GM19328 (cell line): Measurements from ENCODE around the gene TIGD6.
A peak's percentile ranks its signal among the peaks of the same experiment; 100 is the strongest.

ENCODE experiments used
- ATAC-seq: cut with Tn5 transposase; IDR thresholded peaks from one replicate; pipeline ENCODE4 v1.9.1; 2021; ENCODE audit warnings: mild to moderate bottlenecking, moderate library complexity; ENCODE audit not compliant: unreplicated experiment

The TIGD6 gene

DNA sequence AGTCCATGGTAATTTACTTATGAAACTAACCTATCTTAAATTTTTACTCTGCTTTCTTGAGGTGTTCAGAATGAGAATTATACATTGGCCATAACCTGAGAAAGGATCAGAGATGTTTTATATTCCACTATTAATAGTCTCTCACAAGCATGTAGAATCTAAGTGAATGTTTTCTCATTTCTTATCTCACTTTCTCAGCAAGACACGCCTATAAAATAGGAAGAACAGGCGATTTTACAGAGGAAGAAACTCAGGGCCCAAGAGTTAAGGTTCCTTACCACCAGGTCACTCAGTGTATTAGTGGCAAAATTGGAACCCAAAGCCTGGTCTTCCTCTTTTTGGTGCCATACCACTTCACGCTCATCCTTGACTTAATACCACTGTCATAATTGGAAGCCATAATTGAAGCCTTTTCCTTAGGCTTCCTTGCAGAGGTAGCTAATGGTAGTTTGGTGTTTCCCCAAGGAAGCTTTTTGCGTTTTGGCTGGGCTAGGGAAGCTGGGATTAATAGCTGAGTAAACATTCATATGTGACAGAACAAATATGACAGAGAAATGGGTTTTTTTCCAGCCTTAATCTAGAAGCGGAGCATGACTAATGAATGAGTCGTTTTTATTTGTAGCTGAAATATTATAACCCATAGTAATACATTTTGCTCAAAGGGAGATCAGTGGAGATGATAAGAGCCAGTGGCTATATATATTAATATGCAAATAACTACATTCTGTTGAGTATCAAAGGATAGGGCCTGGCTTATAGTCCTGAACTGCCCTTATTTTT is 17.0 kb upstream of the TIGD6 start:
- ATAC-seq: no peak

DNA sequence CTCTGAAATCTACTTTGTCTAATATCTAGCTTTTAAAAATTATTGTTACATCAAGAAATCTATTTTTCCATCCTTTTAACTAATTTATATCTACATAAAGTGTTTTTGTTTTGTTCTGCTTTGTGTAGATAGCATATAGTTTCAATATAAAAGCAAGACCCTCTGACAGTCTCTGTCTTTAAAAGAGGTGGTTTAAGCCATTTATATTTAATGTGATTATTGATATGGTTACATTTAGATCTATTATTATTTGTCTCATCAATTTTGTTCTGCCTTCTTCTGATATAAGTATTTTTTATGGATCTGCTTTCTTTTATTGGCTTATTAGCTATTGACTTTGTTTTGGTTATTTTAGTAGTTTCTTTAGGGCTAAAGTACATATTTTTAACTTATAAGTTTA is 16.1 kb upstream of the TIGD6 start:
- no peak for ATAC-seq

DNA sequence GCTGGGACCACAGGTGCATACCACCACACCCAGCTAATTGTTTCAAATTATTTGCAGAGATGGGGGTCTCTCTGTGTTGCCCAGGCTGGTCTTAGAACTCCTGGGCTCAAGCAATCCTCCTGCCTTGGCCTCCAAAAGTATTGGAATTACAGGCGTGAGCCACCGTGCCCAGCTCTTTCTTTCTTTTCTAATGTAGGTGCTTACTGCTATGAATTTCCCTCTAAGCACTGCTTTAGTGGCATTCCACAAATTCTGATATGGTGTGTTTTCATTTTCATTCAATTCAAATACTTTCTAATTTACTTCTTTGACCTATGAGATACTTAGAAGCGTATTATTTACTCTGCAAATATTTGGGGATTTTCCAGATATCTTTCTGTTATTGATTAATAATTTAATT is 15.0 kb upstream of the TIGD6 start:
- ATAC-seq: no peak

DNA sequence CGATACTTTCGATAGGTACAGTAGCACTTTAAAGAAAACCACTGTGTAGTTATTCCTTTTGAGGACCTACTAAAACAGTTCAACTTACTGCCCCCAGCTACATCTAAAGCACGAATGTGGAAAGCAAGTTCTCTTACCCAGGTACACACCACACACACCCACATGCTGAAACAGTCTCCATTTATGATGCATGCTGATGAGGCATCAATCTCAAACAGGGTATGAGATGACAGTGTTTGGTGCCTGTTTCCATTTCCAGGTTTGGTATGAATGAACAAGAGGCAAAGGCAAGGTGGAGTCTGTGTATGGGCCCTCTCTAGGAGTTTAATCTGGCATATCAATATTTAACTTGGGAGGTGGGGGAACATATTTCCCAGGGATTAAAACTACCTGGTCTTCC is 14.0 kb upstream of the TIGD6 start:
- ATAC-seq: no peak

DNA sequence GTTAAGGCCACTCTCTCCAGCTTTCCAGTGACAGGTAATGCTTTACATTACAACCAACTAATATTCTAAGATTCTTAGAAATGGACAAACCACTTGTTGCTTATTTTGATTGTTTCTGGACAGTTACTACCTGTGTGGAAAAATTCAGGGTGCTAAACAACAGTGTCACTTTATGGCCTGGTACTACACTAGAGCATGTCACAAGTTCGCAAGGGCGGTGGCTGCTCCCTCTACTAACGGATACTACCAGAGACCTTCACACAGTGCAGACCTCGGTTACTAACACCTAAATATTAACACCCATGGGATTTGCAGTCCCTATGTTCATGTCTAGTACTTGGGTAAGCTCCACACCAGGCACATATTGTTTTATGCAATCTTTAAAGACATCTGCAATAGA is 13.5 kb upstream of the TIGD6 start:
- no peak for ATAC-seq

DNA sequence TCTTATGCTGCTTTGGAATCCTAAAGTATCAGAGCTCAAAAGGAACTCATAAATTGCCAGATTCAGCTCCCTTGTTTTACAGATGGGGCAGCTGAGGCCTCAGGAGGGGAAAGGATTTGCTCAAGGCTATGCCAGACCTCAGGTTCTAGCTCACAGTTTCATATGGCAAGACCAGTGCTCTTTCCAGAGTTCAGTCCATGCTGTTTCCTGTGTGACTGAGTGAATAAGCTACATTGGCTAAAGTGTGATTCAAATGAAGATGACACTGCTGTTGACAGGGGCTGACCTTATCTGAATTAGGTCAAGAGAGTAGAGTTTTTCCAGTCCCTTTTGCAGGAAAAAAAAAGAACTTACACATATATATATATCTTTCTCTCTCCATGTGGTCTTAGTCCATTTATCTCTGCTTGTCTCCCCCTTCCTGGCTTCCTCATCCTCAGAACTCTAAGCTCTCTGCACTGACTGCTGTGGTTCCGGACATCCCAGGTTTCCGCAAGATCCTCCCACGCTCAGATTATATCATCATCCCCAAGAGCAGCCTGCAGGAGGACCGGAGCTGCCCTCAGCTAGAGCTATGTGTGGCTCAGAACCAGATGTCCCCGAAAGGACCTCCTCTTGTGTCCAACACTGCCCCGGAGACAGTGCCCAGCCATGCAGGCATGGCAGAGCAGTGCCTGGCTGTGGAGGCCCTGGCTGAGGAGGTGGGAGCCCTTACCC is 9.4 kb upstream of the TIGD6 start:
- no peak for ATAC-seq

DNA sequence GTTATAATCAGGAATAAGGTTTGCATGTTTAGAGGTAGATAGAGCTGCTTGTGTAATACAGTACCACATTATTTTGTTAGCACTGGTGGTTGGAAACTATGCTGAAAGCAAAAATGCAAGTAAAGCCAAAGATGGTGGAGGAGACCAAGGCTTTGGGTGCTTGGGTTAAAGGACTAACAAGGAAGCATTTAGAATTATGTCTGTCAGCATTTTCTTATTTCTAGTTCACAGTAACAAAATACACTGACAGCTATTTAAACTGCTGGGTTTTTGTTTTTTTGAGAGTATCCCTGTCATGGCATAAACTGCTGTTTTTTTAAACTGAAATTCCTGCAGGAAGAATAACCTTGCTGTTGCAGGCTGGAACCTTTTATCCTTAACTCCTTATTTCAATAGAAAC is 6.6 kb upstream of the TIGD6 start:
- ATAC-seq: no peak

DNA sequence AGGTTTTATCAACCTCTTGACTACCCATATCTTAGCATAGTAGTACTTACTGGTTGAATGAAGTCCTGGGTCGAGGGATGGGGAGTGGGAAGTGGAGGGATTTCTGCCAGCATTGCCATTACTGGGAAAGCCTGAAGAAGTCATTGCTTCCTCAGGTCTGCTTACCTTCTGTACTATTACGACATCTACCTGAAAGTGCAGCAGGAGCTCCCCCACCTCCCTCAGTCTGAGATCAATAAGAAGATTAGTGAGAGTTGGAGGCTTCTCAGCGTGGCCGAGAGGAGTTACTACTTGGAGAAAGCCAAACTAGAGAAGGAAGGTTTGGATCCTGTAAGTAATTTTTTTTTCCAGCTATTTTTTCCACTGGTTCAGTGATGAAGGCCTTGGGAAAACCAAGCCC is 5.9 kb upstream of the TIGD6 start:
- no peak for ATAC-seq

DNA sequence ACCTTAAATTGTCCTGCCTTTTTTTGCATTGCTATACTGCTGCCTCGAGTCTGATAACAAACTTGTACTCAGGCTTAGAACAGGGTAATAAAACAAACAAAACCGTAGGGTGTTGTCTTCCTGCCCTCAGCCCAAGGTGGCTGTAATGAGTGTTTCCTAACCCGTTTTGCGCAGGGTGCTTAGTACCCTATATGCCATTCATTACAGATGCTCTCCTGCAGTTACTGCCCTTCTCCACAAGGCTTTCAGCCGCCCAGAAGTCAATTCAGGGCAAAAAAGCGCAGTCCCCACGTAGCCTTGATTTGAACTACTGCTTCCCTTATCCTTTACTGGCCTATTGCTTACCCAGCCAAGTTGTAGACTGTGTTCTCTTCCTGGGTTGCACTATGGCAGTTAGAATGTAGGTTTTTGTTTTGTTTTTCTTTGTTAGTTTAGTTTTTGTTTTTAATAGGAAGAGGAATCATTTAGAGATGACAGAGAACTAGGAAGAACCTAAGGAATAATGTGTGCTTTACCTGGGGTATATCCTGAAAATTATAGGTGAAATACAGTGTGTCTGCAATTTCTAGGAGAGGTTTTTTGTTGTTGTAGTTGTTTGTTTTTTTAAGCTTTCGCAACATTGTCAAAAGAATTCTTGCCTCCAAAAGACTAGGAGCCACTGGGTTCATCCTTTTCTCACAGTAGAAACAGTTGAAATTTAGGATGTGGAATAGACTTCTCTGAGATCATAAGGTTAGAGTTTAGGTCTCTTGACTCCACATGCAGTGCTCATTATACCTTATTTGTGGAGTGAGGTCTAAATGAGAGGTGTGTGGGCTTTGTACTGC is 1.4 kb upstream of the TIGD6 start:
- ATAC-seq: peak; percentile 44

DNA sequence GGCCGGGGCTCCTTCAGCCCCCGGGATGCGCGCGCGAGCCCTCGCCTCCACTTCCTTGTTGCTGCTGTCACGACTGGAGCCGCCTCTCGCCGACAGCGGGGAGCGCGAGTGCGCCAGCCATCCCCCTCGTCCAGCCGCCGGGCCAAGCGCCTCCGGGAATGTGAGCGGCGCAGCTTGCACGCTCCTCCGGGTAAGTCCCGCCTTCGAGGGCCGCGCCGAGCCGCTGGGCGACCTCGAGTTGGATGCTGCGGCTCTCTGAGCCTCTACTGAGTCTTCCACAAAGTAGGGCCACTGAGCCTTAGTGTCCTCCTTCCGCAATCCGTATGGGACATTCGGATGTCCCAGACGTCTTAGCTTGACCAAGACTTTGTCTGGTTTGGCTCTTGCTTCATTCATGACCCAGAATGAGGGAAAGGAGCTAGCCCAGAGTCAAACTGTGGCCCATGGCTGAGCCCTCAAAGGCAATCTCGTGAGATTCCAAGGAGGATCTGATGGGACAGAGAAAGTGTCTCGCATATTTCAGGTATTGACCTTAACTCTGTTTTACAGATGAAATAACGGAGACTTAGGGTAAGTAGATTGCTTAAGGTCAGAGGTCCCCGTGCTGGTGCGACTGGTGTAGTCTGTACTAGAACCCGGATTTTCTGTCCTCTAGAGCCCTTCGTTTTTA is 671 bp upstream of the TIGD6 start:
- ATAC-seq: peak; percentile 1

DNA sequence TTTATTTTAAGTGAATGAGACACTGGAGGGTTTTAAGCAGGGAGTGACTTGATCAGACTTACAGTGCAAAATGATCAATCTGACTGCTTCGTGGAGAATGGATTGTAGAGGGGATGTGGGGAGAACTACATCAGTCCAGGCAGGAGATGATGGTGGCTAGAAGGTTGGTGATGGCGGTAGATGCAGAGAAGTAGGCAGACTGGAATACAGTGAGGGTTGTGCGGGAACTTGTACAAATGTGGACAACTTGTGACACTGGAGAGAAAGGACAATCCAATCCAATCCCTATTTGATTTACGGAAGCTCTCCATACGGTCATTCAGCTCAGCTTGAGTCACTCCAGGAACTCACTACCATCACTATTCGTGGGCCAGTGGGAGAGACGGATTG is 593 bp downstream of the TIGD6 start:
- ATAC-seq: no peak

DNA sequence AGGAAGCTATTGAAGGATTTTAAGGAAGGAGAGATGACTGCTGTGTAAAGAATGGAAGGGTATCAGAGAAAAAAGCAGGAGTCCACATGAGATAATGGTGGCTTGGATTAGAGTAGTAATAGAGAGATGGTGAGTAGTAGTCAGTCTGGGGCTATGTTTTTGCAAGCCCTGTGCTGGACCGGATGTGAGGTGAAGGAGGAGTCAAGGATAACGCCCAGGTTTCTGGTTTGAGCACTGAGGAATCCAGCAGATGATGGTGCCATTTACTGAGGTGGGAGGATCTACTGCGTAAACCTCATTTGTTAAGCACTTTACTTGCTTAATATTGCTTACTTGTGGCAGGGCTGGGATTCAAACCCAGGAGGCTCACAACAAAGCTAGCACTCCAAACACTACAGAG is 1.1 kb downstream of the TIGD6 start:
- ATAC-seq: no peak

DNA sequence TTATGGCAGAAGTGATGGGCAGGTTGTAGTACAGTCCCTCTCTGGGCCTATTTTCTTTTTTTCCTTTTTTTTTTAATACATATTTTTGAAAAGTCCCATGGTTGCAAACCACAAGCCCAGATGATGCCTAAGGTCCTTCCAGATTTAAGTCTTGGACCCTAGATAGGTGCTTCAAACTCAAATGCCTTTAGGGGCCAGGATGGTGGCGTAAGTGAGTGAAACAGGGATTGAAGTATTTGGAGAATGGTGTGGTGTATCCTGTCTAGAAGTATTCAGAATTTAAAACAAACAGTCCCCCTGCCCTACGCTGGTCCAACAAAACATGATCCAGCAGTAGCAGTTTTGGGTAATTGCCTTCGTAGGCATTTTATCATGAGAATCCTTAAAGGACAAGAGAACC is 2.2 kb downstream of the TIGD6 start:
- ATAC-seq: no peak

DNA sequence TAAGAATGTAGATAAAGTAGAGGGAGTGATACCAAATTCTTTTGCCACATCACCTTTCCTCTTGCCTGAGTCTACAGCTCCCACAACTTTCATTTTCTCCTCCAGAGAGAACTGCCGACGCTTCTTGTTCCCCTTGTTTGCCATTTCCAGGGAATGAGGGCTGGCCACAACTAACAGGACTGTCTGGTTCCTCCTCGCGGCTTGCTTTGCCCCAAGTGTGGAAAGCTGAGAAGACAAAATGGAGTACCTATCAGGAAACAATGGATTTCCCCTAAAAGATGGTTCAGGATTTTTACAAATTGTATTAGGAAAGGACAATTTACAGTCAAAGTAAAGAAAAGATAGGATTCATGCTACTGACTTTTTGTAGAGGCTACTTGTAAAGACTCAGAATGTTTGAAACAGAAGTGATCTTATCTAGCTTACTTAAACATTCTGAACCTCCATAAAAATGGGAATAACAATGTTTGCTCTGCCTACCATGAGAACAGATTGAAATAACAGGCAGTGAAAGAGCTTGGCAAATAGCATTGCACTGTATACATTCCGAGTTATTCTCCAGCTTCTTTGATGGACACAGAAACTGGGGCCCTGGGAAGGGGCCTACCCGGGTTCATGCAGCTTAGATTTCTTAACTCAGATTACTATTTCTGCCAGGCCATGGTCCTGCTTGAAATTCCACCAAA is 4.1 kb downstream of the TIGD6 start:
- no peak for ATAC-seq

DNA sequence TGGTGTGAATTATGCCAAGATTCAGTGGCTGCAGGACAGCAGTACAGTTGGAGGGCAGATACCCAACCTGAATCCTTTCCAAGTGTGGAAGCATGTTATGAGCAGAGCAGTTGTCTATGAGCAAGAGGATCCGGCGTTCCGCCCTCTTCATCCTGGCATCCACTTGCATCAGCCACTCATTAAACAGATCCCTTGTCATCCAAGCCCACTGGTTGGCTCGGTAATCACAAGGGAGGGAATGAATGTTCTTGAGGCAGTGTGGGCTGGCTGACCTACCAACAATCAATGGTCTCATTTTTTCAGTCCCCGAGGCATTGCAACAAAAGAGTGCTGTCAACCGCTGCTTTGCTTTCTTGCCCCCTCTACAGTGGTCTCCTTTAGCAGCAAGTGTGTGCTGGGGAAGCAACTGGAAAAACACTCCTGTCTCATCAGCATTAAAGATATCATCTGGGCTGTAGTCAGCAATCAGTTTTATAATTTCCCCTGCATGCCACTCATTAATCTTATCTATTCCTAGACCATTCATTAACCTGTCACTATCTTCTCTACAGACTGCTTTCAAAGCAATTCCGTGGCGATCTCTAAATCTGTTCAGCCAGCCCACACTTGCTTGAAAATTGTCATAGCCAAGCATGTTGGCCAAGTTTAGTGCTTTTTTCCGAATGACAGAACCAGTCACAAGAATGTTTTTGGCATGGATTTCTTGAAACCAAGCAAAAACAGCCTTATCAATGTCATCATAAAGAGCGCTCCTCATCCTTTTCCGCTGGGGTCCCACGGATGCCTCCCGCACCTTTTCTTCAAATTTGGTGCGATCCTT is 4.9 kb downstream of the TIGD6 start:
- ATAC-seq: no peak

DNA sequence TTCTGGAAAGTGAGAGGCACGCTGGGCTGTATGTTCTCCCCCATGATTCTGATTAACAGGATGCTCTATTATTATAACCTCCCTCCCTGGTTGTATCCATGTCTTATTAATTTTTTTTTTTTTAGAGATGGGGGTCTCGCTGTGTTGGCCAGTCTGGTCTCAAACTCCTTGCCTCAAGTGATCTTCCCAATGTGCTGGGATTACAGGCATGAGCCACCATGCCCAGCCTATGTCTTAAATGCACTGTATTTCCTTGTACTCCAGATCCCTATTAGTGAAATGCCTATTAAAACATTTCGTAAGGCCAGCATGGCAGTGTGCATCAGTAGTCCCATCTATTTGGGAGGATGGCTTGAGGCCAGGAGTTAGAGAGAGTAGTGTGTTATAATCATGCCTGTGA is 7.0 kb downstream of the TIGD6 start:
- ATAC-seq: no peak

DNA sequence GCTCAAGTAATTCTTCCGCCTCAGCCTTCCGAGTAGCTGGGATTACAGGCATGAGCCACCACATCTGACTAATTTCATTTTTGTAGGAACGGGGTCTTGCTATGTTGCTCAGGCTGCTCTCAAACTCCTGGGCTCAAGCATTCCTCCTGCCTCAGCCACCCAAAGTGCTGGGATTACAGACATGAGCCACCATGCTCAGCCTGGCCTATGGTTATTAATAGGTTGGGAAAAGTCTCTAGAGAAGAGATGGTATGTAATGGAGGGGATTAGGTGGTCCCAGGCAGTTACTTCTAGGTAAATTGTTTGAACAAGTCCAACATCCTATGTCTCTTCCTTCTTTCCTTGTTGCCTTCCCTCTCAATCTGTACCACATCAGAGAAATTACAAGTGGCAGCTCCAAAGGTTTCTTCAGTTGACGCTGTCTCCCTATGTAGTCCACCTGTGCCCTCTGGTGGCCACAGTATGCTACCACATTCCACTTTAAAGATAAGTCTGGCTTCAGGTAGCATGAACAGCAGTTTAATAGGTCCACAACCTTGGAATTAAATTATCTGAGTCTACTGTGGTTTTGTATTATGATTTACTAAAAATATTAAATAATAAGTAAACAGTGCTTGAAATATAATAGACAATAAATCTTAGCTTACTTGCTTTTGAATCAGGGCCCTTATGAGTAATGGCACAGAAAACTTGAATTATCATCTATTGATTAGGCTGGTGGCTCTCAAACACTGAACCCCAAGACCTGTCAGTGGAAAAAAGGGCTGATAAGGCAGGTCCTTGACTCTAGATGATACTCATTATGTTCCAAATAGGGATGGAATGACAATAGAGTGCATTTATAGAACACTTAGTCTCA is 9.7 kb downstream of the TIGD6 start:
- ATAC-seq: no peak

DNA sequence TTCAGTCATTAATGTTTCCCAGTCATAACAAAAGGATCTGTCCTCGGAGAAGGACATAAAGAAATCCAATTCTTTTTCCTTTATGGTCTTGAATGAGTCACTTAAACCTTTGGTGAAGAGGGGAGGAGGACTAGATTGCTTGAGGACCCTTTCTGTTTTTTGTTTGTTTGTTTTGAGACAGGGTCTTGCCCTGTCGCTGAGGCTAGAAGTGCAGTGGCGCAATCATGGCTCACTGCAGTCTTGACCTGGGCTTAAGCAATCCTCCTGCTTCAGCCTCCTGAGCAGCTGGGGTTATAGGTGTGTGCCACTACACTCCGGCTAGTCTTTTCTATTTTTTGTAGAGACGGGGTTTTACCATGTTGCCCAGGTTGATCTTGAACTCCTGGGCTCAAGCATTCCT is 12.3 kb downstream of the TIGD6 start:
- no peak for ATAC-seq

DNA sequence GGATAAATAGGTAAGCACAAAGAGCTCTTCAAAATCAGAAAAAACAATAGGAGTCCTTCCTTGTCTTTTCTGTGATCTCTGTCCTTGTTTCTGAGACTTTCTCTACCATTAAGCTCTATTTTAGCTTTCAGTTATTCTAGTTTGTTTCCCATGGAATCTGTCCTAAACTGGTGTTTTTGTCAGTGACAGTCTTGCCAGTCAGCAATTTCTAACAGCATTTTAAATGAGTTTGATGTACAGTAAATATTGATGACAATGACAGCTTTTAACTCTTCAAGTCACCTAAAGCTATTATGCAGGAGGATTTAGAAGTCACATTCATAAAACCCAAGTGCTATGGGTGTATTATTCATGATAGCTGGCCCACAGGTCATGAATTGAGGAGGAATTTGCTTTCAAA is 17.9 kb downstream of the TIGD6 start:
- ATAC-seq: no peak
